ENCODE data around the gene HELZ2.

HELZ2 gene

DNA sequence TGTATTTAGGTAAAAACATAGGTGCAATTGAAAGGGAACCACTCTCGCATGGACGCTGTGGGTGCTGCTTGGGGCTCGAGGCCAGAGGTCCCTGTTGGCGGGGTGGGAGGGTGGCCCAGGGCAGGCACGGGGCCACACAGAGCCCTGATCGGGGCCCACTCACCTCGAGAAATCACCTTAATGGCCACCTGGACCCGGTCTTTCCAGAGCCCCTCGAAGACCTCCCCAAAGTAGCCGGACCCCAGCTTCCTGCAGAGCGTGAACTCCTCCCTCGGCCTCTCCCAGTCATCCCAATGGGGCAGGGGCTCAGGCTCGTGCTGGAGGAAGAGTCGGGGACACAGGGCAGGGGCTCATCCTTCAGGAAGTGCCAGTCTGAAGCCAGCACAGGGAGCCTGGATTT is 40.7 kb downstream of the HELZ2 start:
- Histone ChIP-seq H3K36me3 (replicated peaks) (no peaks in the 10 kb centered on the region), H3K27ac (no peak overlapping the region), H3K4me3 (ENCODE audit: low read depth, low read length) (no peak overlapping the region), H3K27me3 (replicated peaks) (no peaks in the 10 kb centered on the region)
- in situ Hi-C loops (cut with HindIII; ENCODE audit: low pct_ligation_motif_present, low sequenced_read_pairs), result no loop called here
- TF ChIP-seq, protein P1, sequence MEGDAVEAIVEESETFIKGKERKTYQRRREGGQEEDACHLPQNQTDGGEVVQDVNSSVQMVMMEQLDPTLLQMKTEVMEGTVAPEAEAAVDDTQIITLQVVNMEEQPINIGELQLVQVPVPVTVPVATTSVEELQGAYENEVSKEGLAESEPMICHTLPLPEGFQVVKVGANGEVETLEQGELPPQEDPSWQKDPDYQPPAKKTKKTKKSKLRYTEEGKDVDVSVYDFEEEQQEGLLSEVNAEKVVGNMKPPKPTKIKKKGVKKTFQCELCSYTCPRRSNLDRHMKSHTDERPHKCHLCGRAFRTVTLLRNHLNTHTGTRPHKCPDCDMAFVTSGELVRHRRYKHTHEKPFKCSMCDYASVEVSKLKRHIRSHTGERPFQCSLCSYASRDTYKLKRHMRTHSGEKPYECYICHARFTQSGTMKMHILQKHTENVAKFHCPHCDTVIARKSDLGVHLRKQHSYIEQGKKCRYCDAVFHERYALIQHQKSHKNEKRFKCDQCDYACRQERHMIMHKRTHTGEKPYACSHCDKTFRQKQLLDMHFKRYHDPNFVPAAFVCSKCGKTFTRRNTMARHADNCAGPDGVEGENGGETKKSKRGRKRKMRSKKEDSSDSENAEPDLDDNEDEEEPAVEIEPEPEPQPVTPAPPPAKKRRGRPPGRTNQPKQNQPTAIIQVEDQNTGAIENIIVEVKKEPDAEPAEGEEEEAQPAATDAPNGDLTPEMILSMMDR (IDR thresholded peaks at IDR 0.05; ENCODE audit: low read depth, low read length, missing control alignments), result no peak
- no peak for DNase-seq

DNA sequence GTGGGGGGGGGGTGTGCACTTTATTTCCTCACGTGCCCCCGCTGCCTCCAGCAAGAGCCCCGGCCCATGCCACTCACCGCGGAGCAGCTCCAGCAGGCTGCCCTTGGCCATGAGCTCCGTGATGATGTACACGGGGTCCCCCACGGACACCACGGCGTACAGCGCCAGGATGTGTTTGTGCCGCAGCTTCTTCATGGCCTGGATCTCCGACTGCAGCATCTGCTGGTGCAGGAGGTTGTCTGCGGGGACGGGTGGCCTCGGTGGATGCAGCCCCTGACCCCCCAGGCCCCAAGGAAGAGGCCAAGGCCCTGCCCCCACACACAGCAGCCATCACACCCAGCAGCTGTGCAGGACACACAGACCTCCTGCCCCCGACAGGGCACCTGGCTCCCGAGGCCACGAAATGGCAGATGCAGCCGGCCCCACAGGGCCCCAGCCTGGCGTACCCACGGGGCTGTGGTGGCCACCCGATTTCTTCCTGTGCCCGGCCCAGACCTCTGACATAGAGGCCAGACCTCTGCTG is 41.5 kb downstream of the HELZ2 start:
- Histone ChIP-seq H3K4me3 (ENCODE audit: low read depth, low read length) (no peak overlapping the region), H3K27ac (no peak overlapping the region), H3K27me3 (replicated peaks) (no peaks in the 10 kb centered on the region), H3K36me3 (replicated peaks) (no peaks in the 10 kb centered on the region)
- in situ Hi-C loops (cut with HindIII; ENCODE audit: low pct_ligation_motif_present, low sequenced_read_pairs), result no loop called here
- TF ChIP-seq, protein P1 (IDR thresholded peaks at IDR 0.05; ENCODE audit: low read depth, low read length, missing control alignments), result no peak
- no peak for DNase-seq

DNA sequence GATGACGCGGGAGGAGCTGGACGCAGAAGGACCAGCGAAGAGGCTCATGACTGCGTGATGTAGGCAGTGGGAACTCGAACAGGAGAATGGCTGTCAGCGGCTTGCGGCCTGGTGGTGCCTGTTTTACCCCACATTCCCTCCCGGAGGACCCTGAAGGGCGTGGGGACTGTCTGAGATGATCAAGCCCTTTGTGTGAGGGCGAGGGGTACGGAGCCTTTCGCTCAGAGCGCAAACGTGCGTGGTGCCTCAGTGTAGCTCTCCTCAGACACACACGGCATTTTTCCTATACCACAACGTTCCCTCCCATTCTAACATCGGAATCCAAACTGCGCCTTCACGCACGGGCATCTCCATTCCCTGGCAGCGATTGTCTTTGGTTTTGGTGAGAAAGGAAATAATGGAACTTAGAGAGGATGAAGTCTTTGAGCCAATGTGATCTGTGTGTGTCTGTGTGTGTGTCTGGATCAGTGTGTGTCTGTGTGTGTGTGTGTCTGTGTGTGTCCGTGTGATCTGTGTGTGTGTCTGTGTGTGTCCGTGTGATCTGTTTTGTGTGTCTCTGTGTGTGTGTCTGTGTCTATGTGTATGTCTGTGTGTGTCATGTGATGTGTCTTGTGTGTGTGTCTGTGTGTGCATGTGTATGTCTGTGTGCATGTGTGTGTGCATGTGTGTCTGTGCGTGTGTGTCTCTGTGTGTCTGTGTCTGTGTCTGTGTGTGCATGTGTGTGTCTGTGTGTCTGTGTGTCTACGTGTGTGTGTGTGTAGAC is 42.2 kb downstream of the HELZ2 start:
- DNase-seq, result no peak
- TF ChIP-seq, protein P1 (IDR thresholded peaks at IDR 0.05; ENCODE audit: low read depth, low read length, missing control alignments), result no peak
- Histone ChIP-seq H3K27me3 (replicated peaks) (no peaks in the 10 kb centered on the region), H3K36me3 (replicated peaks) (no peaks in the 10 kb centered on the region), H3K4me3 (ENCODE audit: low read depth, low read length) (no peak overlapping the region), H3K27ac (no peak overlapping the region)
- in situ Hi-C loops (cut with HindIII; ENCODE audit: low pct_ligation_motif_present, low sequenced_read_pairs), result no loop called here

DNA sequence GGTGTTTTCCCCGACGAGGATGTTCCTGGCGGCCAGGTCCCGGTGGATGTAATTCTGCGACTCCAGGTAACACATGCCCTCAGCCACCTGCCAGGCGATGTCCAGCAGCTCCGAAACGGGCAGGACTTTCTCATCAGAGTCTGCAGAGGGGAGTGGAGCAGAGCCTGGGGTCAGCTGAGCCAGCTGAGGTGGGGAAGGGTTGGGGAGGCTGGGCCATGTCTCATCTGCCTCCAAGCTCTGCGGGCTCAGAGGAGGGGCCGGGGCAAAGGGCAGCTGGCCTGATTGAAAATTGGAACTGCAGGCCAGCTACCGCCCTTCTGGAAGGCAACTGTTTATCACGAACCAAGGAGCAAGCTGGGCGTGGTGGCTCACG is 43.3 kb downstream of the HELZ2 start:
- no peak overlapping the region for H3K27ac ChIP-seq
- H3K4me3 ChIP-seq (ENCODE audit: low read depth, low read length), result no peak overlapping the region
- in situ Hi-C loops (cut with HindIII; ENCODE audit: low pct_ligation_motif_present, low sequenced_read_pairs), result no loop called here
- TF ChIP-seq, protein P1 (IDR thresholded peaks at IDR 0.05; ENCODE audit: low read depth, low read length, missing control alignments), result no peak
- DNase-seq, result no peak
- no peaks in the 10 kb centered on the region for H3K27me3 ChIP-seq (replicated peaks)
- no peaks in the 10 kb centered on the region for H3K36me3 ChIP-seq (replicated peaks)

DNA sequence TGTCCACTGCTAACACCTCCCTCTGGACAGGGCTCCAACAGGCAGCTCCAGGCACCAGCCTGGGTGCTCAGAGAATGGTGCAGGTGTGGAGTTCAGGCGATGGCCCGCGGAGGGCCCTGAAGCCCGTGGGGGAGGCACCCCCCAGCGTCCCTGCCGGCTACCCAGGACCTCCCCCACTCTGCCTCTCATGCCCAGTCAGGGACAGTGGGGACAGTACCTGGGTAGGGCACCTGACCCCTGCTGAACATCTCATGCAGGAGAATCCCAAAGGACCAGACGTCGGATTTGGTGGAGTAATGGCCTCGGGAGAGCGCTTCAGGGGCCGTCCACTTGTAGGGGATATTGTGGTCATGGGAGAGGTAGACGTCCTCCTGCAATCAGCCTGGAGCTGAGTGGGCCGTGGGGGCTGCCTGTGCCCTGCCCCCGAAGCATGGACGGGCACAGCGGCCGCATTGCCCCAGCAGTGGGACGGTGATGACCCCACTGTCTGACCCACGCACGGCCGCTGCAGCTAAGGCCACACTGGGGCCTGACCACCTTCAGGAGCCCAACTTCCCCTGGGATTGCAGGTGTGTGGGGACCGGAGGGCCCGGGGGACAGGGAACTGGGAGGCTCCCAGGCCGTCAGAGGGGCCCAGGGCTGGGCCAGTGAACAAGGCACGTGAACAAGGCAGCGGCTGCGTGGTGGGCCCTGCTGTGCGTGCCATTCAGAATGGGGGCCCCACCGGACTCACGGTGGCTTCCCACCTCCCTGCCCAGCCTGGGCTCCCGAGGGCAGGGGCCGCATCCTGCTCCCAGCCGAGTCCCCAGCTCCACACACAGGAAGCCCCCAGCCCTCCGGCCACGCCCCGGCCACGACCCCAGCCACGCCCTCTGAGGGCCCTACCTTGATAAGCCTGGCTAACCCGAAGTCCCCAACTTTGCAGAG is 43.9 kb downstream of the HELZ2 start:
- no peak overlapping the region for H3K4me3 ChIP-seq (ENCODE audit: low read depth, low read length)
- DNase-seq, result no peak
- in situ Hi-C loops (cut with HindIII; ENCODE audit: low pct_ligation_motif_present, low sequenced_read_pairs), result no loop called here
- H3K36me3 ChIP-seq (replicated peaks), result no peaks in the 10 kb centered on the region
- H3K27ac ChIP-seq, result no peak overlapping the region
- no peaks in the 10 kb centered on the region for H3K27me3 ChIP-seq (replicated peaks)
- TF ChIP-seq, protein P1 (IDR thresholded peaks at IDR 0.05; ENCODE audit: low read depth, low read length, missing control alignments), result no peak
